Skeletal muscle satellite cell (primary cell): ENCODE data around the gene CD22.

ENCODE experiments used
- H3K27me3 ChIP-seq: 2 replicates; pipeline ENCODE4 v1.7.0; 2013; ENCODE audit warnings: low read length; ENCODE audit not compliant: control insufficient read depth, insufficient read depth
- H3K36me3 ChIP-seq: 2 replicates; pipeline ENCODE4 v1.7.0; 2013; ENCODE audit warnings: mild to moderate bottlenecking, control low read depth, low read length; ENCODE audit not compliant: insufficient read depth
- H3K4me1 ChIP-seq: 2 replicates; pipeline ENCODE4 v1.7.0; 2013; ENCODE audit warnings: low read length; ENCODE audit not compliant: control insufficient read depth, insufficient read depth
- H3K4me2 ChIP-seq: 2 replicates; pipeline ENCODE4 v1.7.0; 2013; ENCODE audit warnings: mild to moderate bottlenecking, low read length
- H3K4me3 ChIP-seq: 2 replicates; pipeline ENCODE4 v1.7.0; 2013; ENCODE audit warnings: low read length
- H3K9ac ChIP-seq: 2 replicates; pipeline ENCODE4 v1.7.0; 2013; ENCODE audit warnings: mild to moderate bottlenecking, low read depth, low read length, moderate library complexity
- H3K9me3 ChIP-seq: replicated peaks from 2 replicates; pipeline ENCODE4 v1.7.0; 2013; ENCODE audit warnings: mild to moderate bottlenecking, control low read depth, low read length

The CD22 gene

DNA sequence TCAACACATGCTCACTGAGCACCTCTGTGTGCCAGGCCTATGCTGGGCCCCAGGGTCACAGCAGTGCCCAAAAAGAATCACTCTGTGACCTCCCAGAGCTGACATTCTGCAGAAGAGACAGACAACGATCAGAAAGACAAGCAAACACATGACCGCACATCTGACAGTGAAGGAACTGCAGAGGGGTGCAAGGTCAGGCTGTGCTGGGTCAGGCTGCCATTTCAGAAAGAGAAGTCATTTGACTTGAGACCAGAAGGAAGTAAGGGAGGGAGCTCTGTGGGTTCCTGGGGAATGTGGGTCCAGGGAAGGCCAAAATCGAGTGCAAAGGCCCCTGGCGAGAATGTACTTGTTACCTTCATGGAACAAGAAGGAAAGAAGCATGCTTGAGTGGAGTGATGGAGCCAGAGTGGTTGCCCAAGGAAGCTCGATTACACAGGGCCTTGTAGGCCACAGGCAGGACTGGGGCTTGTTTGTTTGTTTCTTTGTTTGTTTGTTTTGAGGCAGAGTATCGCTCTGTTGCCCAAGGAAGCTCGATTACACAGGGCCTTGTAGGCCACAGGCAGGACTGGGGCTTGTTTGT is 11.4 kb upstream of the CD22 start:
- Histone ChIP-seq H3K4me3 (no peak overlapping the region), H3K4me1 (peaks cover 13% of the 10 kb centered on the region), H3K27me3 (peaks cover 4% of the 10 kb centered on the region), H3K36me3 (no peaks in the 10 kb centered on the region), H3K4me2 (no peak overlapping the region), H3K9me3 (peaks cover 5% of the 10 kb centered on the region), H3K9ac (no peak overlapping the region)

DNA sequence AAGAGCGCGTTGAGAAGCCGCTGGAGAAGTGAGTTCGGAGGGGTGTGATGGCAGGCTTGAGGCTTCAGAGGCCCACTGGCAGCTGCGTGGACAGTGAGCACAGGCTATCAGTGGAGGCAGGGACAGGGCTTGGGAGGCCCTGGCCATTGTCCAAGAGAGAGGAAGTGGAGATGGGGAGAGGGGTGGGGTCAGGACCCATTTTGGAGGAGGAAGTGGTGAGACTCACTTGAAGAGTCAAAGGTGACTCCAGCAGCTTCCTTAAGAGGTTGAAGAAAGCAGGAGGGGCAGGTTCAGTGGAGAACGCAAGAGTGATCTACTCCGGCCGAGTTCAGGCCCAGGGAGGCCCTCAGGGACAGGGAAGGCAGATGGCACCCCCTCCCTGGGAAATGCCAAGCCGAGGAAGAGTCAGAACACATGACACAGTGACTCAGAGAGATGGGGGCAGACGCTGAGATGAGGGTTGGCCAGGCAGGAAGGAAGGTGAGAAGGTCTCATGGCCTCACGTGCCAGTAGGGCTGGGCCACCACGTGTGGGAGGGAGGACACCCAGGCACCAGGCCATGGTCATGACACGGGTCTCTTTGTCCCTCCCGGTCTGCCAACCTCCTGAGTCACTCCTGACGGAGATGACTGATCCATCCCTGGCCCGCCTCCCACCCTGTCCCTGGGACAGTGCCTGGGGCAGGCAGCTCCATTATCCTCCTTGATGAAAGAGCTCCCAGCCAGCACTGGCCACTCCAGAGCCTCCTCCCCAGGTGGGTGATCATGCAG is 10.1 kb upstream of the CD22 start:
- H3K9ac ChIP-seq, result peak overlapping the region; percentile 32
- H3K9me3 ChIP-seq, result peaks cover 5% of the 10 kb centered on the region
- H3K4me2 ChIP-seq, result peak overlapping the region; percentile 48
- H3K4me1 ChIP-seq, result peaks cover 13% of the 10 kb centered on the region
- peak overlapping the region; percentile 11 for H3K4me3 ChIP-seq
- no peaks in the 10 kb centered on the region for H3K36me3 ChIP-seq
- H3K27me3 ChIP-seq, result peaks cover 7% of the 10 kb centered on the region

DNA sequence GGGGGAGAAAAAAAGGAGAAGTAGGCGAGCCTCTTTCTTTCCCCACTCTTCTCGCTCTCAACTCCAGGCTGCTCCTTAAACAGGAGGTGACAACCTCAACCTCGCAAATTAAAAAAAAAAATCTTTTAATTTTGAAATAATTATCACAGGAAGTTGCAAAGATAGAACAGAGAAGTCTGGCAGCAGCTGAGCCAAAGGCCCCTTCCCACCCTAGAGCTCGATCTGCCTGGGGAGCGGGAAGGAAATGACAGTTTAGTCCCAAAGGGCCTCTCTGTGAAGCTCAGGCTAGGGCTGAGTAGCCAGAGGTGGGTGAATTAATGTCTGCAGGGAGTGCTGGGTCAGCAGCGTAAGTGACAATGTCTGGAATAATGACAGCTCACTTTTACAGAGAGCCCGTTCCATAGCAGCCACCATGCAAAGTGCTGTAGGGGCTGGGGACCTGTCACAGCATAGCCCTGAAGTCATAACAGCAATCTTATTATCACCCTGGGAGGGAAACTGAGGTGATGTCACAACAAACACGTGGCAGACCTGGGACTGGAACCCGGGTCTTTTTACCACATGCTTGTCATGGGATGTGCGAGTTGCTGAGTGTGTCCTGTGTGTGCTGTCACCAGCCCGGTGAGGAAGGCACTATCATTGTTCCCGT is 8.8 kb upstream of the CD22 start:
- no peak overlapping the region for H3K9ac ChIP-seq
- no peaks in the 10 kb centered on the region for H3K36me3 ChIP-seq
- H3K4me2 ChIP-seq, result no peak overlapping the region
- peaks cover 13% of the 10 kb centered on the region for H3K4me1 ChIP-seq
- peaks cover 7% of the 10 kb centered on the region for H3K27me3 ChIP-seq
- H3K4me3 ChIP-seq, result no peak overlapping the region
- H3K9me3 ChIP-seq, result peaks cover 5% of the 10 kb centered on the region

DNA sequence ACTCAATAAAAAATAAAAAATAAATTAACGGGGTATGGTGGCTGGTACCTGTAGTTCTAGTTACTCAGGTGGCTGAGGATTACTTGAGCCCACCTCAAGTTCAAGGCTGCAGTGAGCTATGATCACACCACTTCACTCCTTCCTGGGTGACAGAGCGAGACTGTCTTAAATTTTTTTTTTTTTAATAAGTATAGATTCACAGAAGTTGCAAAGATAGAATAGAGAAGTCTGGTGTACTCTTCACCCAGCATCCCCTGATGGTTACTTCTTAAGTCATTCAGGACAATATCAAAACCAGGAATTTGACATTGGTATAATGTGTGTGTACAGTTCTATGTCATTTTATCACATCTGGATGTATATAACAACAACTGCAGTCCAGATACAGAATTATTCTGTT is 7.7 kb upstream of the CD22 start:
- H3K4me2 ChIP-seq, result no peak overlapping the region
- peaks cover 7% of the 10 kb centered on the region for H3K27me3 ChIP-seq
- H3K4me3 ChIP-seq, result no peak overlapping the region
- H3K36me3 ChIP-seq, result no peaks in the 10 kb centered on the region
- peaks cover 5% of the 10 kb centered on the region for H3K9me3 ChIP-seq
- peaks cover 13% of the 10 kb centered on the region for H3K4me1 ChIP-seq
- no peak overlapping the region for H3K9ac ChIP-seq

DNA sequence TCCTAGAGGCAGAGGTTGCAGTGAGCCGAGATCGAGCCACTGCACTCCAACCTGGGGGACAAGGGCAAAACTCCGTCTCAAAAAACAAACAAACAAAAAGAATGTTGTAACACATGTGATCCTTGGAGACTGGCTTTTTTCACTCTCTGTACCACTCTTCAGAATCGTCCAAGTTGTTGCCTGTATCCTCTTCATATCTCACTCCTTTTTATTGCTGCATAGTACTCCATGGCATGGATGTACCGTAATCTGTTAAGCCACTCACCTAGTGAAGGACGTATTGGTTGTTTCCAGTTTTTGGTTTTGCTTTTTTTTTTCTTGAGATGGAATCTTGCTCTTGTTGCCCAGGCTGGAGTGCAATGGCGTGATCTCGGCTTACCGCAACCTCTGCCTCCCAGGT is 7.0 kb upstream of the CD22 start:
- Histone ChIP-seq H3K27me3 (peaks cover 13% of the 10 kb centered on the region), H3K4me2 (no peak overlapping the region), H3K4me3 (no peak overlapping the region), H3K4me1 (peaks cover 13% of the 10 kb centered on the region), H3K9me3 (peaks cover 5% of the 10 kb centered on the region), H3K9ac (no peak overlapping the region), H3K36me3 (no peaks in the 10 kb centered on the region)

DNA sequence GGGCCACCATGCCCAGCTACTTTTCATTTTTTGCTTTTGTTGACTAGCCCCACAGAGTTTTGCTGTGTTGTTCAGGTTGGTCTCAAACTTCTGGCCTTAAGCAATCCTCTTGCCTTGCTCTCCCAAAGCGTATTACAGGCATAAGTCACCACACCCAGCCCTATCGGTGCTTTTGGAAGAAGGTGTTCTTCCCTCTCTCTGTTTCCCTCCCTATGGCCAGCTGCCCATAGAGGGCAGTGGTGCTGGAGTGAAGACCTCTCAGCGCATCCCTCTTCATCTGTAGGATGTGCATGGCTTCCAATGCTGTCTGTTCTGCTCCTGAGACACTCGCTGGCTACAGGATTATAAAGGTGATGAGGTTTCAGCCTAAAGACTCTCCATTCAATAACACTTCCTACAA is 1.3 kb upstream of the CD22 start:
- H3K4me1 ChIP-seq, result no peaks in the 10 kb centered on the region
- no peaks in the 10 kb centered on the region for H3K9me3 ChIP-seq
- H3K9ac ChIP-seq, result no peak overlapping the region
- H3K36me3 ChIP-seq, result no peaks in the 10 kb centered on the region
- H3K4me2 ChIP-seq, result no peak overlapping the region
- H3K4me3 ChIP-seq, result no peak overlapping the region
- H3K27me3 ChIP-seq, result peaks cover 52% of the 10 kb centered on the region

DNA sequence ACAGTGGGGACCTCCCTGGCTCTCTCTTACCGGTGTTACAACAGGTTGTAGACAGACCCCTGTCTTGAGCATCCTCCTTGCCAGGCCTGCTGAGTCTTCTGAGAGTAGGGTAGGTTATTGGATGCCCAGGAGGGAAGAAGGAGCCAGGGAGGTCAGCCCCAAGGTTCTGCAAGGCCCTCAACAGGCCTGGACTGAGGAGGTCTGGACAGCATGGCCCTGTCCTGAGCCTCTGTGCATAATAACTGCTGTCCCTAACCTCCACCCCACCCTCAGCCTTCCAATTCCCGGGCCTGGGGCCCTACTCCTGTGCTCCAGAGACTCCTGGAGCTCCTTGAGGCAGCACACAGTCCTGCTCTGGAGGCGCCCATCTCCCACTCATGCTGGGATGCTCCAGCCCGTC is 336 bp downstream of the CD22 start:
- no peak overlapping the region for H3K9ac ChIP-seq
- no peak overlapping the region for H3K4me3 ChIP-seq
- no peaks in the 10 kb centered on the region for H3K4me1 ChIP-seq
- H3K9me3 ChIP-seq, result no peaks in the 10 kb centered on the region
- no peaks in the 10 kb centered on the region for H3K36me3 ChIP-seq
- peaks cover 66% of the 10 kb centered on the region for H3K27me3 ChIP-seq
- H3K4me2 ChIP-seq, result no peak overlapping the region

DNA sequence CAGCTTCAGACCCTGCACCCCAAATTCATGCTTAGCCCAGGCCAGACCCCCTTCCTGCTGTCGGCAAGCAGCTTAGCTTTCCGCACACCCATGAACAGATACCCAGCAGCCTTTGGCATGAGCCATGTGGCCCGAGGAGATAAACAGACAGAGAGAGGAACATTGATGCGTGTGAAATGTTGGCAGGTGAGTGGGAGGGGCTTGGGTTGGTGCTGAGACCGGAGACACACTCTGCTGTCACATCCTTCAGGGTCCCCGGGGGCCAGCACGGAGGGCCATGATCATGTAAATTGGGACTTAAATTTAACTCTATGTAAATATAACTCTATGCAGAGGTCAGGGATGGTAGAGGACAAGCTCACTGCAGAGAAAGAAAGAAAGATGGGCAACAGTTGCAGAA is 1.5 kb downstream of the CD22 start:
- H3K9ac ChIP-seq, result no peak overlapping the region
- H3K9me3 ChIP-seq, result no peaks in the 10 kb centered on the region
- H3K36me3 ChIP-seq, result no peaks in the 10 kb centered on the region
- H3K27me3 ChIP-seq, result peaks cover 66% of the 10 kb centered on the region
- no peaks in the 10 kb centered on the region for H3K4me1 ChIP-seq
- H3K4me2 ChIP-seq, result no peak overlapping the region
- no peak overlapping the region for H3K4me3 ChIP-seq

DNA sequence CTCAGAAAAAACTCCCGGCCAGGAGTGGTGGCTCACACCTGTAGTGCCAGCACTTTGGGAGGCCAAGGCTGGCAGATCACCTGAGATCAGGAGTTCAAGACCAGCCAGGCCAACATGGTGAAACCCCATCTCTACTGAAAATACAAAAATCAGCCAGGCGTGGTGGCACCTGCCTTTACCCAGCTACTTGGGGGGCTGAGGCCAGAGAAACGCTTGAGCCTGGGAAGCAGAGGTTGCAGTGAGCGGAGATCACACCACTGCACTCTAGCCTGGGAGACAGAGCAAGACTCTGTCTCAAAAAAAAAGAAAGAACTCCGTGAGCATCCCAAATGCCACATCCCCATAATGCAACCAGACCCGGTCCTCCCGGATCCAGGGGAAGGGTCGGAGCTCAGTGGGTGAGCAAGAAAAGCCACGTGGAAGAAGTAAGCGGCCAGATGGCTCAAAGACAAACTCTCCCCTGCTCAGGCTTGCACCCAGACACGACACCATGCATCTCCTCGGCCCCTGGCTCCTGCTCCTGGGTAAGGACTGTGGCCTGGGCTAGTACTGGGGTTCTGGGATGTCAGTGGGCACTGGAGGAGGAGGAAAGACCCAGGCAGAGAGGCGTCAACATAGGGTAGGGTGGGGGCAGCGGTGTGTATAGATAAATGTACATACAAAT is 2.7 kb downstream of the CD22 start:
- H3K4me3 ChIP-seq, result no peak overlapping the region
- H3K9ac ChIP-seq, result no peak overlapping the region
- no peak overlapping the region for H3K4me2 ChIP-seq
- peaks cover 63% of the 10 kb centered on the region for H3K27me3 ChIP-seq
- no peaks in the 10 kb centered on the region for H3K4me1 ChIP-seq
- H3K9me3 ChIP-seq, result no peaks in the 10 kb centered on the region
- no peaks in the 10 kb centered on the region for H3K36me3 ChIP-seq

DNA sequence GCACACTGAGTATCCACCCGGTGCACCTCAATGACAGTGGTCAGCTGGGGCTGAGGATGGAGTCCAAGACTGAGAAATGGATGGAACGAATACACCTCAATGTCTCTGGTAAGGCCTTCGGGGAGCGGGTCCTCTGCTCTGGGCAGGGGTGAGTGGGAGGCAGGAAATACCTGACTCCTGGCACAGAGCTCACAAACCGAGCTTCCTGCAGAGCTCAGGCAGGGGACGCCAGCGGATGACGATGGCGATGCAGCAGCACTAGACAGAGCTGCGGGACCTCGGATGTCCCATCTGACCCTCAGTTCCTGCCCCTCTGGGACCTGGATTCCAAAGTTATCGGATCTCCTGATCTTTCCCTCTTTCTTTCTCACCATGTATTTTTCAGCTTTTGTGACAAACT is 3.8 kb downstream of the CD22 start:
- Histone ChIP-seq H3K9ac (no peak overlapping the region), H3K4me3 (no peak overlapping the region)

DNA sequence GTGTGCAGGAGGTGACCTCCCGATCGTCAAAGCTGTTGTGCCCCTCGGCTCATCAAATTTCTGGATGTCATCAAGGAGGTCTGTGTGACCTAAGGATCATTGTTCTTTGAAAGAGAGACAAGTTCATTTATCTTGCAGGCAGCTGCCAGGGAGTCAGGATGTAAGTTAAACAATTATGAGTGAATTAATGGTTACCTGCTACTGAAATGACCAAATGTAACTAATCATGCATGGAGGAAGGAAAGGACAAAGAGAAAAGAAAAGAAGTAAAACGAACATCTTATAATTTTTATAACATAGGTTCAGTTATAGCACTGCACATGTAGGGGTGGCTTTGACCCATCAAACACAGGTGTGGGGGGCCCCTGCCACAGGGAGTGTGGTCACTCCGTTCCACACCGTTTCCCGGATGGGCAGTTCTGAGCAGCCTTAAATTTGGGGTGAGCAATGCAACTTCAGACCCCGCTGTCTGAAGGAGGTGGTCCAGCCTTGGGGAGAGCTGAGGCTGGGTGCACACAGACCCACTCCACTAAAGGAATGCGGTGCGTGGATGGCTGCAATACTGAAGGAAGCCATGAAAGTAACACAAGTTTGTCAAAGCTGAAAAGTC is 5.3 kb downstream of the CD22 start:
- H3K27me3 ChIP-seq, result peaks cover 52% of the 10 kb centered on the region
- H3K4me3 ChIP-seq, result no peak overlapping the region
- H3K9me3 ChIP-seq, result no peaks in the 10 kb centered on the region
- H3K4me2 ChIP-seq, result no peak overlapping the region
- H3K4me1 ChIP-seq, result no peaks in the 10 kb centered on the region
- no peaks in the 10 kb centered on the region for H3K36me3 ChIP-seq
- H3K9ac ChIP-seq, result no peak overlapping the region

More for the DNA sequence above, 3.8 kb downstream of the CD22 start:
- Histone ChIP-seq H3K36me3 (no peaks in the 10 kb centered on the region), H3K4me1 (no peaks in the 10 kb centered on the region), H3K9me3 (no peaks in the 10 kb centered on the region), H3K27me3 (peaks cover 53% of the 10 kb centered on the region), H3K4me2 (no peak overlapping the region)
